SK-N-MC (cell line): ENCODE measurements around the gene UBE2G2.

Experiments
- EZH2 ChIP-seq: fragments of 200-600 bp; sonication (generic); IDR thresholded peaks from one replicate; pipeline ENCODE4 v1.6.1; 2017; ENCODE audit warnings: antibody characterized with exemption
- POLR2AphosphoS5 ChIP-seq: IDR thresholded peaks from 2 replicates; pipeline ENCODE4 v1.6.1; 2012; ENCODE audit warnings: mild to moderate bottlenecking, low read depth, low read length, borderline replicate concordance

GRCh38 chr21:44722731-44723130 is 78.9 kb downstream of the UBE2G2 start:
- TF ChIP-seq POLR2AphosphoS5 (no peak), EZH2 (no peak)
